ENCODE measurements around the gene ARL6IP1. TPM values are rescaled to one million over a fixed set of nuclear protein-coding genes. Genes with fewer than 3 reads are reported as not detected.

Gene ARL6IP1
- total RNA-seq, 4 donors from 2014 or later: 274 to 393 (median 335) TPM

GRCh38 chr16:18784917-18785623 lies 16.3 kb downstream of the ARL6IP1 start:
- no peak for TF ChIP-seq CTCF (IDR thresholded peaks at IDR 0.05; ENCODE audit: low read depth)

- no peak for TF ChIP-seq CTCF (IDR thresholded peaks at IDR 0.05; ENCODE audit: low read depth)
These were observed 17.7 kb downstream of the ARL6IP1 start for GRCh38 chr16:18783430-18784341.

- TF ChIP-seq CTCF (IDR thresholded peaks at IDR 0.05; ENCODE audit: low read depth): no peak
These were observed 18.5 kb downstream of the ARL6IP1 start for GRCh38 chr16:18782697-18783429.

Other genes with a start within 250 kb of the ARL6IP1 start
- 10 to 100 TPM; 52.8 to 69.2 (median 57.5) TPM for gene NOMO2, start 239.5 kb downstream of the ARL6IP1 start, total RNA-seq
- 1,000 to 10,000 TPM; 1,382 to 2,144 (median 2,003) TPM for gene RPS15A, start 11.2 kb downstream of the ARL6IP1 start, total RNA-seq
- gene SMG1, start 124.9 kb upstream of the ARL6IP1 start, total RNA-seq: 100 to 1,000 TPM; 109 to 128 (median 117) TPM
- 1 to 10 TPM in 3 of 4 donors, under 1 TPM in 1; 0.44 to 4.3 (median 2.0) TPM for gene TMC7, start 182.4 kb upstream of the ARL6IP1 start, total RNA-seq